Cardiac fibroblast (primary cell): ENCODE measurements around the gene SLC9A7.
A peak's percentile ranks its signal among the peaks of the same experiment; 100 is the strongest.

ENCODE experiments used
- DNase-seq, 2 donors: peaks; one replicate each; pipeline versions ENCODE4 v3.0.0 to v3.0.0-alpha.2; 2010; ENCODE audit warnings: low read depth in 2 of 2
- H3K4me3 ChIP-seq, 2 donors: replicated peaks in 1 of 2; 1 replicate in 1 of 2; 2 replicates in 1 of 2; pipeline ENCODE4 v1.5.1; 2011; ENCODE audit warnings: low read depth in 2 of 2, low read length in 2 of 2, mild to moderate bottlenecking in 2 of 2, moderate library complexity in 1 of 2
- CTCF ChIP-seq: IDR thresholded peaks from one replicate; pipeline ENCODE4 v1.5.1; 2011; ENCODE audit warnings: low read depth, mild to moderate bottlenecking, low read length, inconsistent platforms

SLC9A7 gene

GRCh38 chrX:46662188-46662958 is 96.5 kb downstream of the SLC9A7 start:
- DNase-seq = no peak
- no peak for TF ChIP-seq CTCF
- H3K4me3 ChIP-seq = no peak overlapping the region

- peak in 1 of 2 donors; percentile 26 for DNase-seq
- TF ChIP-seq CTCF = peak; percentile 31
- no peak overlapping the region for H3K4me3 ChIP-seq
These were observed 105.4 kb downstream of the SLC9A7 start for GRCh38 chrX:46653482-46653881.

GRCh38 chrX:46649421-46650260 is 109.3 kb downstream of the SLC9A7 start:
- no peak for TF ChIP-seq CTCF
- no peak overlapping the region for H3K4me3 ChIP-seq
- peak; percentile 46 to 53 for DNase-seq

- H3K4me3 ChIP-seq = no peak overlapping the region
- no peak for TF ChIP-seq CTCF
These were observed 110.3 kb downstream of the SLC9A7 start for GRCh38 chrX:46648660-46649059.

GRCh38 chrX:46647251-46647650 is 111.7 kb downstream of the SLC9A7 start:
- no peak for DNase-seq
- H3K4me3 ChIP-seq = no peak overlapping the region
- no peak for TF ChIP-seq CTCF

More at GRCh38 chrX:46648660-46649059, 110.3 kb downstream of the SLC9A7 start:
- no peak for DNase-seq

- H3K4me3 ChIP-seq = no peak overlapping the region
- no peak for DNase-seq
- no peak for TF ChIP-seq CTCF
These were observed 113.3 kb downstream of the SLC9A7 start for GRCh38 chrX:46645614-46646013.
